Endothelial cell of umbilical vein (primary cell): Measurements from ENCODE around the gene NANS. TPM values are rescaled to one million over a fixed set of nuclear protein-coding genes. Genes with fewer than 3 reads are reported as not detected.

Experiments
- BruUV-seq: library from RNA; stranded (reverse); fragments of 400-500 nt; replicated peaks from 2 replicates; lab custom pipeline; 2021; lab: Mats Ljungman, UMichigan
- CTCF ChIA-PET: fragments of 300-600, 350-600 bp; sonication (Branson Sonifier 250); formaldehyde crosslinking; loops from one replicate; lab custom pipeline; 2021; ENCODE audit warnings: antibody characterized with exemption, inconsistent platforms; lab: Charles Lee
- POLR2A ChIA-PET: fragments of 300-600, 350-600 bp; sonication (Branson Sonifier 250); formaldehyde crosslinking; loops from one replicate; lab custom pipeline; 2021; ENCODE audit warnings: antibody characterized with exemption, inconsistent platforms; lab: Charles Lee
- DNase-seq: peaks from one replicate; pipeline ENCODE4 v3.0.0-alpha.2; 2011; ENCODE audit warnings: low read depth, low spot score
- FAIRE-seq: peaks from 2 replicates; lab custom pipeline; 2011; peaks lifted over from hg19 to GRCh38; lab: Jason Lieb, UNC
- H2AFZ ChIP-seq: 2 replicates; pipeline ENCODE4 v1.6.0; 2012; ENCODE audit warnings: low read depth, low read length, control low read depth, inconsistent platforms
- H3K27ac ChIP-seq: 2 replicates; pipeline ENCODE4 v1.5.1; 2011; ENCODE audit warnings: low read depth, mild to moderate bottlenecking, control low read depth, low read length, moderate library complexity; ENCODE audit not compliant: insufficient read depth
- H3K27me3 ChIP-seq, 2 experiments: 2 replicates each; pipeline versions ENCODE4 v1.6.0 to v1.6.1; 2011; ENCODE audit warnings: low read length in 2 of 2, mixed read lengths in 1 of 2; ENCODE audit not compliant: control insufficient read depth in 2 of 2, insufficient read depth in 2 of 2
- H3K36me3 ChIP-seq, 2 experiments: 2 replicates in 1 of 2; 3 replicates in 1 of 2; pipeline ENCODE4 v1.5.1; 2011; ENCODE audit warnings: low read length in 2 of 2, mild to moderate bottlenecking in 1 of 2, moderate library complexity in 1 of 2; ENCODE audit not compliant: control insufficient read depth in 2 of 2, insufficient read depth in 2 of 2; ENCODE audit errors: extremely low read depth in 1 of 2
- H3K4me1 ChIP-seq: 3 replicates; pipeline ENCODE4 v1.5.1; 2011; ENCODE audit warnings: mild to moderate bottlenecking, low read length; ENCODE audit not compliant: control insufficient read depth, insufficient read depth; ENCODE audit errors: extremely low read depth
- H3K4me2 ChIP-seq: 2 replicates; pipeline ENCODE4 v1.6.1; 2011; ENCODE audit warnings: low read length, control low read depth, mixed read lengths; ENCODE audit not compliant: insufficient read depth
- H3K4me3 ChIP-seq, 3 experiments: fragments of 200-600 bp in 1 of 3; sonication (generic), shearing (Covaris generic) in 1 of 3; replicated peaks in 1 of 3; 2 replicates each; pipeline ENCODE4 v1.5.1; 2011 to 2016; ENCODE audit warnings: control low read depth in 3 of 3, low read length in 3 of 3, mild to moderate bottlenecking in 2 of 3, inconsistent platforms in 1 of 3, low read depth in 1 of 3, moderate library complexity in 1 of 3; ENCODE audit not compliant: insufficient read depth in 1 of 3
- H3K79me2 ChIP-seq: 2 replicates; pipeline ENCODE4 v1.6.0; 2012; ENCODE audit warnings: low read length, inconsistent platforms; ENCODE audit not compliant: control insufficient read depth, insufficient read depth
- H3K9ac ChIP-seq: replicated peaks from 2 replicates; pipeline ENCODE3; 2011; ENCODE audit warnings: low read length, control low read depth; ENCODE audit not compliant: insufficient read depth; ENCODE audit errors: extremely low read depth
- H3K9me1 ChIP-seq: replicated peaks from 3 replicates; pipeline ENCODE4 v1.6.0; 2011; ENCODE audit warnings: mild to moderate bottlenecking, low read length; ENCODE audit not compliant: control insufficient read depth, insufficient read depth; ENCODE audit errors: extremely low read depth
- H3K9me3 ChIP-seq: replicated peaks from 2 replicates; pipeline ENCODE4 v1.5.1; 2012; ENCODE audit warnings: low read length, inconsistent platforms; ENCODE audit not compliant: control insufficient read depth, insufficient read depth
- H4K20me1 ChIP-seq: replicated peaks from 2 replicates; pipeline ENCODE3; 2011; ENCODE audit warnings: mild to moderate bottlenecking, low read length; ENCODE audit not compliant: control insufficient read depth, insufficient read depth; ENCODE audit errors: extremely low read depth
- EZH2 ChIP-seq: IDR thresholded peaks from 2 replicates; pipeline ENCODE4 v1.6.1; 2012; ENCODE audit warnings: borderline replicate concordance, low read depth, mild to moderate bottlenecking, moderate library complexity, low read length, inconsistent platforms; ENCODE audit not compliant: severe bottlenecking
- FOS ChIP-seq: IDR thresholded peaks from 2 replicates; pipeline ENCODE4 v1.6.1; 2011; ENCODE audit warnings: mild to moderate bottlenecking, low read length, moderate library complexity, borderline replicate concordance; ENCODE audit not compliant: insufficient read depth
- GATA2 ChIP-seq: IDR thresholded peaks from 2 replicates; pipeline ENCODE4 v1.7.0; 2011; ENCODE audit warnings: low read depth, mild to moderate bottlenecking, moderate library complexity, mixed read lengths, low read length; ENCODE audit not compliant: insufficient read length, insufficient read depth
- JUN ChIP-seq: IDR thresholded peaks from 2 replicates; pipeline ENCODE4 v1.6.1; 2011; ENCODE audit warnings: borderline replicate concordance, low read depth; ENCODE audit not compliant: insufficient read length, insufficient read depth
- MYC ChIP-seq: IDR thresholded peaks from one replicate; pipeline ENCODE4 v1.6.1; 2011; ENCODE audit warnings: mild to moderate bottlenecking, low read depth, low read length
- POLR2A ChIP-seq: IDR thresholded peaks from 2 replicates; pipeline ENCODE4 v1.6.1; 2012; ENCODE audit warnings: low read depth, mild to moderate bottlenecking, control low read depth, low read length
- POLR2AphosphoS5 ChIP-seq: IDR thresholded peaks from 2 replicates; pipeline ENCODE4 v1.6.1; 2012; ENCODE audit warnings: low read depth, mild to moderate bottlenecking, control low read depth, low read length, moderate library complexity; ENCODE audit not compliant: insufficient read depth
- dilution Hi-C: fragments of 300-500 bp; cut with MboI; formaldehyde crosslinking; loops from one replicate; pipeline ENCODE4 v1.15.0; 2019; ENCODE audit warnings: low sequenced_read_pairs; ENCODE audit not compliant: extremely low pct_ligation_motif_present
- intact Hi-C: fragments of 100-400 bp; cut with micrococcal nuclease; formaldehyde crosslinking; loops from one replicate; pipeline ENCODE4 v1.10.0; 2022
- polyA plus RNA-seq, 4 experiments: library from polyadenylated mRNA; depleted of rRNA in 3 of 4; stranded (reverse) in 3 of 4; unstranded in 1 of 4; fragments of >200 nt; gene quantifications; 2 replicates each; pipeline versions ENCODE4 v1.2.1 to v1.2.3, GENCODE V29; 2011 to 2012; ENCODE audit warnings: missing spikeins in 1 of 4
- total RNA-seq: library from RNA; stranded (reverse); gene quantifications from 2 replicates; pipeline ENCODE4 v1.2.3, GENCODE V29; 2021
- TF ChIP-seq, protein P1 (sequence below), 2 donors: IDR thresholded peaks; 1 replicate in 1 of 2; 2 replicates in 1 of 2; pipeline ENCODE4 v1.5.1; 2011; ENCODE audit warnings: low read length in 2 of 2, mild to moderate bottlenecking in 2 of 2, moderate library complexity in 2 of 2, control low read depth in 1 of 2, inconsistent platforms in 1 of 2, low read depth in 1 of 2; ENCODE audit not compliant: insufficient read depth in 1 of 2; ENCODE audit errors: extremely low read depth in 1 of 2
- TF ChIP-seq, protein P2 (sequence below): IDR thresholded peaks from 2 replicates; pipeline ENCODE4 v1.6.1; 2011; ENCODE audit not compliant: insufficient read depth, insufficient read length

Gene NANS
- total and polyA plus RNA-seq, 2 donors (not counting 3 experiments of a cell fraction or from before 2014, with no cell fraction given) = 85.1 to 108 TPM

DNA sequence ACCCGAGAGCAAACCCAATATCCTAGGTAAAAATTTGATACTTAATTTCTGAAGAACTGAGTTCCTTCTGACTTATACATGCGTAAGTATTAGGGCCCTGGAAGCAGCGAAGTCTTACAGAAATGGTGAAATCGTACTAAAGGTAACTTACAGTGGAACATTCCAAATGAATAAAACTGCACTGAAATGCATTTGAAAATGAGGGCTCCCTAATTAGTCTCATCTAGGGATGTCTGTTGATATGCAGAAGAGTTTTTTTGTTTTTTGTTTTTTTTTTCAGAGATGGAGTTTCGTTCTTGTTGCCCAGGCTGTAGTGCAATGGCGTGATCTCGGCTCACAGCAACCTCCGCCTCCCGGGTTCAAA lies 10.4 kb upstream of the NANS start:
- ChIA-PET CTCF (interaction anchor here (0.8 to 6.2 kb wide), 2 partner anchors 11 to 32 kb away, joined by 3 to 40 read pairs; no protein-coding TSS in a partner anchor), POLR2A (interaction anchor here (1.0 kb wide), 1 partner anchor 10 kb away, joined by 3 read pairs; the partner anchor contains the start of gene NANS)
- H3K27me3 ChIP-seq = peaks cover 0 to 2% of the 10 kb centered on the region in 2 experiments
- H2AFZ ChIP-seq = no peak overlapping the region
- H4K20me1 ChIP-seq = no peaks in the 10 kb centered on the region
- H3K36me3 ChIP-seq = no peaks in the 10 kb centered on the region
- DNase-seq = no peak
- dilution Hi-C loops (no loop called here), intact Hi-C loops (no loop called here)
- BruUV-seq = no TSS peak
- H3K9me1 ChIP-seq = no peaks in the 10 kb centered on the region
- H3K4me3 ChIP-seq = no peak overlapping the region
- no peak overlapping the region for H3K4me2 ChIP-seq
- no peak overlapping the region for H3K9ac ChIP-seq
- no peaks in the 10 kb centered on the region for H3K4me1 ChIP-seq
- no peak for TF ChIP-seq EZH2
- TF ChIP-seq, protein P1, sequence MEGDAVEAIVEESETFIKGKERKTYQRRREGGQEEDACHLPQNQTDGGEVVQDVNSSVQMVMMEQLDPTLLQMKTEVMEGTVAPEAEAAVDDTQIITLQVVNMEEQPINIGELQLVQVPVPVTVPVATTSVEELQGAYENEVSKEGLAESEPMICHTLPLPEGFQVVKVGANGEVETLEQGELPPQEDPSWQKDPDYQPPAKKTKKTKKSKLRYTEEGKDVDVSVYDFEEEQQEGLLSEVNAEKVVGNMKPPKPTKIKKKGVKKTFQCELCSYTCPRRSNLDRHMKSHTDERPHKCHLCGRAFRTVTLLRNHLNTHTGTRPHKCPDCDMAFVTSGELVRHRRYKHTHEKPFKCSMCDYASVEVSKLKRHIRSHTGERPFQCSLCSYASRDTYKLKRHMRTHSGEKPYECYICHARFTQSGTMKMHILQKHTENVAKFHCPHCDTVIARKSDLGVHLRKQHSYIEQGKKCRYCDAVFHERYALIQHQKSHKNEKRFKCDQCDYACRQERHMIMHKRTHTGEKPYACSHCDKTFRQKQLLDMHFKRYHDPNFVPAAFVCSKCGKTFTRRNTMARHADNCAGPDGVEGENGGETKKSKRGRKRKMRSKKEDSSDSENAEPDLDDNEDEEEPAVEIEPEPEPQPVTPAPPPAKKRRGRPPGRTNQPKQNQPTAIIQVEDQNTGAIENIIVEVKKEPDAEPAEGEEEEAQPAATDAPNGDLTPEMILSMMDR (IDR thresholded peaks at IDR 0.05; ENCODE audit: extremely low read depth in 1 of 2, insufficient read depth in 1 of 2, low read depth in 1 of 2, low read length in 2 of 2) = no peak
- no peak for TF ChIP-seq MYC
- no peak for TF ChIP-seq JUN
- no peak for TF ChIP-seq POLR2AphosphoS5
- no peak for FAIRE-seq
- H3K79me2 ChIP-seq = no peaks in the 10 kb centered on the region
- no peak overlapping the region for H3K27ac ChIP-seq
- H3K9me3 ChIP-seq = no peaks in the 10 kb centered on the region

DNA sequence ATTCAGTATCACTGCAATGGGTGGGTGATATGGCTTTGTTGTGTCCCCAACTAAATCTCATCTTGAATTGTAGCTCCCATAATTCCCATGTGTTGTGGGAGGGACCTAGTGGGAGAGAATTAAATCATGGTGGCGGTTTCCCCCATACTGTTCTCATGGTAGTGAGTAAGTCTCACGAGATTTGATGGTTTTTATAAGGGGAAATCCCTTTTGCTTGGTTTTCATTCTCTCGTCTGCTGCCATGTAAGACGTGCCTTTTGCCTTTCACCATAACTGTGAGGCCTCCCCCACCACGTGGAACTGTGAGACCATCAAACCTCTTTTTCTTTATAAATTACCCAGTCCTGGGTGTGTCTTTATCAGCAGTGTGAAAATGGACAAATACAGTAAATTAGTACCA lies 9.5 kb upstream of the NANS start:
- no peak overlapping the region for H3K4me3 ChIP-seq
- H3K79me2 ChIP-seq = no peaks in the 10 kb centered on the region
- ChIA-PET CTCF (interaction anchor here (6.2 kb wide), 1 partner anchor 11 kb away, joined by 40 read pairs; no protein-coding TSS in a partner anchor), POLR2A (no interaction called here)
- dilution Hi-C loops (no loop called here), intact Hi-C loops (no loop called here)
- H3K9ac ChIP-seq = no peak overlapping the region
- H4K20me1 ChIP-seq = no peaks in the 10 kb centered on the region
- BruUV-seq = no TSS peak
- no peak overlapping the region for H2AFZ ChIP-seq
- FAIRE-seq = no peak
- H3K4me2 ChIP-seq = no peak overlapping the region
- H3K27ac ChIP-seq = no peak overlapping the region
- H3K9me1 ChIP-seq = no peaks in the 10 kb centered on the region
- H3K27me3 ChIP-seq = peaks cover 0 to 2% of the 10 kb centered on the region in 2 experiments
- H3K36me3 ChIP-seq = no peaks in the 10 kb centered on the region
- DNase-seq = no peak
- H3K9me3 ChIP-seq = no peaks in the 10 kb centered on the region
- no peak for TF ChIP-seq FOS
- TF ChIP-seq EZH2 = no peak
- no peak for TF ChIP-seq MYC
- TF ChIP-seq JUN = no peak
- no peak for TF ChIP-seq POLR2A
- TF ChIP-seq, protein P2, sequence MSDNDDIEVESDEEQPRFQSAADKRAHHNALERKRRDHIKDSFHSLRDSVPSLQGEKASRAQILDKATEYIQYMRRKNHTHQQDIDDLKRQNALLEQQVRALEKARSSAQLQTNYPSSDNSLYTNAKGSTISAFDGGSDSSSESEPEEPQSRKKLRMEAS = no peak
- no peak for TF ChIP-seq POLR2AphosphoS5
- no peak for TF ChIP-seq GATA2
- TF ChIP-seq, protein P1 (IDR thresholded peaks at IDR 0.05; ENCODE audit: extremely low read depth in 1 of 2, insufficient read depth in 1 of 2, low read depth in 1 of 2, low read length in 2 of 2) = no peak
- no peaks in the 10 kb centered on the region for H3K4me1 ChIP-seq
